GM12872 (cell line): ENCODE measurements around the gene DNAAF8.

Experiments
- CTCF ChIP-seq: IDR thresholded peaks from 3 replicates; pipeline ENCODE4 v1.5.1; 2011; ENCODE audit warnings: low read depth, mild to moderate bottlenecking, low read length, moderate library complexity; ENCODE audit not compliant: insufficient read depth

DNAAF8 gene

GRCh38 chr16:4697848-4698291 is 36.5 kb upstream of the DNAAF8 start:
- no peak for TF ChIP-seq CTCF

GRCh38 chr16:4698321-4699045 is 35.9 kb upstream of the DNAAF8 start:
- TF ChIP-seq CTCF: no peak

DNA sequence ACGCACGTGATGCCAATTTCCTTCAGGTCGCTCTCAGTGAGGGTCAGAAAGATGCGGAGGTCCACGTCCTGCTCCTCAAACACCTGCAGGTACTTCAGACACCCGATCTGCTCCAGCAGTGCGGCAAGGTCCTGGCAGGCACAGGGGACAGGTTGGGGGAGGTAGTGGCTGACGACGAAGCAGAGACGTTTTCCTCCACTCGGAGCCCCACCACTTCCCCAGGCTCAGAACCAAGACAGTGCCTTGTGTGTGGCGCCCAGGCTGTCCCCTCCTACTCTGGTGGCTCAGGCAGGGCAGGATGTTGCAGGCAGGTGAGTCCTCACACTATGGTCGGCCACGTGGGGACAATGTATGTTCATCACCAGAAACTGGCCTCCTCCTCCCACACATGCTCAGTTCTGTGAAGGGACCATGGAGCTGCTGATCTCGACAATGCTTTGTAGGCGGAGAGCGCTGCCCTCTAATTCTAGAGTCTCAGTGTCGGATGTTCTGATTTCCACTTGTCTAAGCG is 35.2 kb upstream of the DNAAF8 start:
- no peak for TF ChIP-seq CTCF

DNA sequence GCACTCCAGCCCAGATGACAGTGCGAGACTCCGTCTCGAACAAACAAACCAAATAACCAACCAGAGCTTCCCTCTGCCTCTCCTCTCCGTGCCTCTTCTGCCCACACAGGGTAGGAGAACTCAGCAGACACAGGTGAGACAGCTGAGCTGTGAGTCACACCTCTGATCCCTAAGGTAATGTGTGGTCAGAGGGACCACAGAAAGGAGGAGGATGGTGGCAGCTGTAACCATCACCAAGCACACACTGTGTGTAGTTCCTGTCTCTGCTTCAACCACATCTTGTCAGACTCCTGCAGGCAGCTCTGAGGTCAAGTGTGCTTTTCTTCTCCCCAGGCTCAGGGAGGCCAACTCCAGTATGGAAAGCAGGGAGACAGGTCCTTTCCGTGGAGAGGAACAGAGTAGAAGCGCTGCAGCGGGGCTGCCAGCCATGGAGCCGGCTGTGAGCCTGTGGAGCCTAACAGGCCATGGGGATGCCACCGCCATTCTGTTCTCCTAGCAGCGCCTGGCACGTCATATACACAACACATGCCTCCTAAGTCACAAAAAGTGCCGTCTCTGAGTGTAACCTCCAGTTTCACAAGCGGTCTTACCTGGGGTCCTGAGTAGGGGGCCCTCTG is 33.8 kb upstream of the DNAAF8 start:
- TF ChIP-seq CTCF: no peak

DNA sequence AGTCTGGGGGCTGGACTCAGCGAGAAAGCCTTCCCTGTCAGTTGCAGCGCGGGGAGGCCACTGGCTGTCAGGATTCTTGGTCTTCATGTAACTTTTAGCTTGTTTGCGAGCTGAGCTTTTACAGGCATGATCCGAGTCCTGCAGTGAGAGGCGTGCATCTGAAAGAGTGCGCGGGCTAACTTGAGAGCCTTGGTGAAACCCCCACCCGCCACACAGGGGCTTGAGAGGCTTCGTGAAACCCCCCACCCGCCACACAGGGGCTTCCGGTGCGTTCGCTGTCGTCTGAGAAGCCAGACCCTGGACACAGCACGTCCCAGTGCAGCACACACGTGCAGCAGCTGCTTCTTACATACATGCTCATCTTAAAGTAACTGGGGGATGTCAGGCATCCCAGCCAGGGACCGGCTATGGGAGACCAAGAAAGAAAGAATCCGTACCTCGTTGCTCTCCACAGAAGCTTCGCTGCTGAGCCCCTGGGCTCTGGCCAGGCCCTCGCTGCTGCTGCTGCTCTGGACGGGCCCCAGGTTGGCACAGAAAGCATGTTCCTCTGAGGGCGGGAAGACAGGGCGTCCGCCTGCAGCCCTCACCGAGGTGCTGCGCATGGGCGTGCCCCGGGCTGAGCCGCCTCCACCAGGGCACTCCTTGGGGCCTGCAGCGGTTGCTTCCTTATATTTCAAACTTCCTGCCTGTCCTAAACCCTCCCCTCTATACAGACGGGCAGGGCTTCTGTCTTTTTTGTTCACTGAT is 33.2 kb upstream of the DNAAF8 start:
- TF ChIP-seq CTCF: no peak

DNA sequence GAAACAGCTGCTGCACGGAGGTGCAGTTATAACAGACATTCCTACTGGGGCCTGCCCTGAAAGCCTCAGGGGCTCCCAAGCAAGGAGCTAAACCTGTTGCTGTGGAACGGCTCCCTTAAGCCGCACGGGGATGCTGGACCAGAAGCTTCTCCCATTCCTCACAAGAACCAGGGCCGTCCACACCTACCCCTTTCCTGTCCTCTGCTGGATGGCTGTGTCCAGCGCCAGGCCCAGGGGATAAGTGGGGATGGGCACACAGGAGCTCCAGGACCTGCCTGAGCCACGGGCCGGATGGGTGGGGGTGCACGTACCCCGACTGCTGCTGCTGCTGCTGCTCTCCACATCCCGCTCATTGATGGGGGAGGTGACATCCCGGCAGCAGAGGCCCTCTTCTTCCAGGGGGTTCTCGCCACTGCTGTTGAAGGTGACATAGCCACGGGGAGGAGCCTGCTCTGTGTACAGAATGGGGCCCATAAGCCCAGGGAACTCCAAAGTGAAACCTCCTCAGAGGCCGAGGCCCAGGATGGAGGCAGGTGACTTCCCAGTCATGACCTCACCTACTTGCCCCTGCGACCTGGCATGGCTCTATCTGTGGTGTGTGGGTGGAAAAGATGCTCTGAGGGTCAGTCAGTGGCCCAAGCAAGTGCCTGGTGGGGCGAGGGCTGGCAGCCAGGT is 32.4 kb upstream of the DNAAF8 start:
- no peak for TF ChIP-seq CTCF

GRCh38 chr16:4702466-4702808 is 31.9 kb upstream of the DNAAF8 start:
- no peak for TF ChIP-seq CTCF
